ENCODE measurements around the gene FOXN1. TPM values are rescaled to one million over a fixed set of nuclear protein-coding genes. Genes with fewer than 3 reads are reported as not detected.

Gene FOXN1
- total and polyA plus RNA-seq, 2 donors from 2014 or later: not detected

DNA sequence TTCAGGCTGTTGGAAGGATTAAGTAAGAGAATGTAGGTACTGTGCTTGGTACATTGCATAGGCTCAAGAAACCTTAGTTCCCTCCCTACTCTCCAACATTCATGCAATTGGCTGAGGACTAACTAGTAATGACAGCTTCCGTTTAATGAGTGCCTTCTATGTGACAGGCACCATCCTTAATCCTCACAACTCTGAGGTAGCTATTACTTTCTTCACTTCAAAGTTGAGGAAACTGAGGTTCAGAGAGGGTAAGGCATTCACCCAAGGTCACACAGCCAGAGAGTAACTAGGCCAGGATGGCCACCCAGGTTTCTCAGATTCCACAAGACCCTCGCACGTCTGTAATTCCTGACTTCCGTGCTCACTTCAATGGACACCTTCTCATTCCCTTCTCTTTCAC lies 24.1 kb downstream of the FOXN1 start:
- intact Hi-C loops (cut with DNase I): no loop called here

DNA sequence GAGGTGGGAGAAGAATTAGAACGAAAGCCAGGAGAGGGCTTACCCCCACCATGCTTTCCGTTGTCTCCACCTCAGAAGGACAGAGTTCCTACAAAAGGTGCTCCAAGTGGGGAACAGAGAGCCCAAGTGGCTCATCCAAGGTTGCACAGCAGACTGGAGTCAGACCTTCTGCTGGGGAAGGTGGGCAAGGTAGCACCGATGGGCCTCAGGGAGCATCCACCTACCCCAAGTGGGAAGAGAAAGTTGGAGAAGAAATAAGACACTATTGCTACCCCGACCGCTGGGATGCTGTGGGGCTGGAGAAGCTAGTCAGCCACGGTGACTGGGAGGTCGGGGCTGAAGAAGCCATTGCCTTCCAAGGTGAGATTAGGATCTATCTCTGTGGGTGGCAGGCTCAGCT lies 24.8 kb downstream of the FOXN1 start:
- H3K27ac ChIP-seq (ENCODE audit: low read depth in 2 of 2, low read length in 2 of 2): no peak overlapping the region
- TF ChIP-seq CTCF (IDR thresholded peaks at IDR 0.05; ENCODE audit: borderline replicate concordance, extremely low read depth, insufficient read depth): no peak
- intact Hi-C loops (cut with DNase I): no loop called here
- H3K4me1 ChIP-seq (ENCODE audit: control insufficient read depth in 2 of 3, insufficient read depth in 2 of 3, low read depth in 1 of 3, low read length in 3 of 3): peaks cover 0 to 2% (median 0%) of the 10 kb centered on the region in 3 donors
- DNase-seq (no peak), FAIRE-seq (no peak)
- H3K4me3 ChIP-seq (ENCODE audit: low read length in 3 of 3): no peak overlapping the region
- no peak overlapping the region for H3K9ac ChIP-seq (ENCODE audit: low read length in 3 of 3)
- no peaks in the 10 kb centered on the region for H3K27me3 ChIP-seq (ENCODE audit: control insufficient read depth, insufficient read depth, low read length)
- H3K36me3 ChIP-seq (ENCODE audit: control insufficient read depth in 2 of 3, insufficient read depth in 3 of 3, low read length in 3 of 3): no peaks in the 10 kb centered on the region
- H3K9me3 ChIP-seq (ENCODE audit: control insufficient read depth in 2 of 3, insufficient read depth in 1 of 3, low read length in 3 of 3): no peaks in the 10 kb centered on the region

More for the DNA sequence above, 24.1 kb downstream of the FOXN1 start:
- no peak overlapping the region for H3K4me3 ChIP-seq (ENCODE audit: low read length in 3 of 3)
- no peaks in the 10 kb centered on the region for H3K27me3 ChIP-seq (ENCODE audit: control insufficient read depth, insufficient read depth, low read length)
- FAIRE-seq: no peak
- H3K36me3 ChIP-seq (ENCODE audit: control insufficient read depth in 2 of 3, insufficient read depth in 3 of 3, low read length in 3 of 3): no peaks in the 10 kb centered on the region
- TF ChIP-seq CTCF (IDR thresholded peaks at IDR 0.05; ENCODE audit: borderline replicate concordance, extremely low read depth, insufficient read depth): no peak
- no peaks in the 10 kb centered on the region for H3K9me3 ChIP-seq (ENCODE audit: control insufficient read depth in 2 of 3, insufficient read depth in 1 of 3, low read length in 3 of 3)
- H3K9ac ChIP-seq (ENCODE audit: low read length in 3 of 3): no peak overlapping the region
- no peak overlapping the region for H3K27ac ChIP-seq (ENCODE audit: low read depth in 2 of 2, low read length in 2 of 2)
- no peak for DNase-seq
- peaks cover 0 to 9% (median 2%) of the 10 kb centered on the region in 3 donors for H3K4me1 ChIP-seq (ENCODE audit: control insufficient read depth in 2 of 3, insufficient read depth in 2 of 3, low read depth in 1 of 3, low read length in 3 of 3)

DNA sequence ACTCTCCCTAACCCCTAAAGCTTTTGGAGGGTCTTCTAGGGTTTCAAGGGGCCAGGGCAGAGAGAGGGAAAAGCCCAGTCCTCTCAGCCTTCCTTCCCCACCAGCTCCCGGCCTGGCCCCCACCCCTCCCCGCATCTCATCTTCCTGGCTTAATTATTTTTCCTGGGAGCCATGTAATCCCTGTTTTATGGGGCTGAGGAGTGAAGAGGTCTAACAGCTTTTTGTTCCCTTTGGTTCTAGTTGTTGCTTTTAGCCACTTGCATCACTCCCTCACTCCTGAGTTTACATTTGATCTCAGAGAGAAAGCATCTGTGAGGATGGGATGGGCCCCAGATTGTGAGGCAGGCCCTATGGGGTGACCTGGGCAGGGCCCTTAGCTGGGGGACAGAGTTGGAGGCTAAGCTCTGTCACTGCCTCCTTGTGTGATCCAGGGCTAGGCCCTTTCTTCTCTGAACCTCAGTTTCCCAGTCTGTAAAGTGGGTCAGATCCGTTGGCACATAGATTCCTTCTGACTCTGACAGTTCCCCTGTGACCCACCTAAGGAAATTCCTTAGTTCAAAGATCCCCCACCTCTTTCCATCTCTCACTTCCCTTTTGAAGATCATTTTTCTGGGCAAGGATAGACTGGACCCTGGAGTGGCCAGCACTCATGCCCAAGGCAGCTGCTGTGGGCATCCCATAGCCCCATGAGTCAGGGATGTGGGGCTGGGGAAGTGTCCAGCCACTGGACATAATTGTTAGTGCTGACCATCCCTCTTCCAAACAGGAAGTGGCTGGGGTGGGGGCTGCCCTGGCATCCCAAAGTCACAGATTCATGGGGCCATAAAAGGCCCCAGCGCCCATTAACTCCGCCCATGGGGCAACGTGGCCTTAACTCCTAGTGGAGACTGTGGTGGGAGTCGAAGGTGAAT lies 26.2 kb downstream of the FOXN1 start:
- Histone ChIP-seq H3K27me3 (ENCODE audit: control insufficient read depth, insufficient read depth, low read length) (no peaks in the 10 kb centered on the region), H3K27ac (ENCODE audit: low read depth in 2 of 2, low read length in 2 of 2) (no peak overlapping the region), H3K9ac (ENCODE audit: low read length in 3 of 3) (no peak overlapping the region), H3K4me3 (ENCODE audit: low read length in 3 of 3) (no peak overlapping the region), H3K4me1 (ENCODE audit: control insufficient read depth in 2 of 3, insufficient read depth in 2 of 3, low read depth in 1 of 3, low read length in 3 of 3) (no peaks in the 10 kb centered on the region), H3K9me3 (ENCODE audit: control insufficient read depth in 2 of 3, insufficient read depth in 1 of 3, low read length in 3 of 3) (no peaks in the 10 kb centered on the region), H3K36me3 (ENCODE audit: control insufficient read depth in 2 of 3, insufficient read depth in 3 of 3, low read length in 3 of 3) (no peaks in the 10 kb centered on the region)
- intact Hi-C loops (cut with DNase I): no loop called here
- DNase-seq (peak in 3 of 5 donors; percentile 59 to 70 (median 66)), FAIRE-seq (no peak)
- no peak for TF ChIP-seq CTCF (IDR thresholded peaks at IDR 0.05; ENCODE audit: borderline replicate concordance, extremely low read depth, insufficient read depth)

Measured in kidney (tissue), 14 donors.